ENCODE measurements around the gene EFS.
"Not testable (repeated sequence)": the region's sequence is repeated elsewhere in the genome, so short reads cannot be mapped to it uniquely, and the experiment has no call there.

Gene EFS

GRCh38 chr14:23396781-23397407 is 31.9 kb upstream of the EFS start:
- no peak for DNase-seq (ENCODE audit: extremely low spot score)
- TF ChIP-seq ARNT (IDR thresholded peaks at IDR 0.05) (no peak), FOXA1 (IDR thresholded peaks at IDR 0.05) (no peak), NFRKB (IDR thresholded peaks at IDR 0.05) (no peak), L3MBTL2 (conservative IDR thresholded peaks at IDR 0.05) (no peak), HDGF (IDR thresholded peaks at IDR 0.05; ENCODE audit: borderline replicate concordance) (no peak), BHLHE40 (IDR thresholded peaks at IDR 0.05; ENCODE audit: borderline replicate concordance) (no peak), CTBP1 (IDR thresholded peaks at IDR 0.05; ENCODE audit: borderline replicate concordance) (no peak), TARDBP (IDR thresholded peaks at IDR 0.05) (no peak), FOXM1 (IDR thresholded peaks at IDR 0.05; ENCODE audit: borderline replicate concordance) (no peak), SUZ12 (IDR thresholded peaks at IDR 0.05) (no peak), ELF4 (IDR thresholded peaks at IDR 0.05) (no peak), LEF1 (IDR thresholded peaks at IDR 0.05; ENCODE audit: borderline replicate concordance) (no peak), SP1 (IDR thresholded peaks at IDR 0.05) (no peak), PKNOX1 (IDR thresholded peaks at IDR 0.05) (no peak), FOXK2 (IDR thresholded peaks at IDR 0.05) (no peak), ZNF384 (IDR thresholded peaks at IDR 0.05) (no peak)
- ChIA-PET CTCF (no interaction called here), POLR2A (no interaction called here)

GRCh38 chr14:23396126-23396525 is 31.2 kb upstream of the EFS start:
- ChIA-PET POLR2A (no interaction called here), CTCF (no interaction called here)
- TF ChIP-seq FOXM1 (IDR thresholded peaks at IDR 0.05; ENCODE audit: borderline replicate concordance), result no peak
- DNase-seq (ENCODE audit: extremely low spot score), result no peak

GRCh38 chr14:23392613-23393012 is 27.6 kb upstream of the EFS start:
- ChIA-PET CTCF (interaction anchor here (3.9 kb wide), 1 partner anchor 13 kb away, joined by 20 read pairs; no protein-coding TSS in a partner anchor), POLR2A (no interaction called here)
- TF ChIP-seq FOXK2 (IDR thresholded peaks at IDR 0.05), result no peak
- TF ChIP-seq L3MBTL2 (conservative IDR thresholded peaks at IDR 0.05), result no peak
- no peak for TF ChIP-seq ARNT (IDR thresholded peaks at IDR 0.05)
- TF ChIP-seq FOXA1 (IDR thresholded peaks at IDR 0.05), result no peak
- no peak for TF ChIP-seq BHLHE40 (IDR thresholded peaks at IDR 0.05; ENCODE audit: borderline replicate concordance)
- no peak for TF ChIP-seq TARDBP (IDR thresholded peaks at IDR 0.05)
- no peak for TF ChIP-seq SUZ12 (IDR thresholded peaks at IDR 0.05)
- no peak for TF ChIP-seq HDGF (IDR thresholded peaks at IDR 0.05; ENCODE audit: borderline replicate concordance)
- no peak for TF ChIP-seq SP1 (IDR thresholded peaks at IDR 0.05)
- no peak for TF ChIP-seq ELF4 (IDR thresholded peaks at IDR 0.05)
- no peak for TF ChIP-seq FOXM1 (IDR thresholded peaks at IDR 0.05; ENCODE audit: borderline replicate concordance)
- TF ChIP-seq PKNOX1 (IDR thresholded peaks at IDR 0.05), result no peak
- no peak for TF ChIP-seq CTBP1 (IDR thresholded peaks at IDR 0.05; ENCODE audit: borderline replicate concordance)
- TF ChIP-seq NFRKB (IDR thresholded peaks at IDR 0.05), result no peak
- no peak for TF ChIP-seq ZNF384 (IDR thresholded peaks at IDR 0.05)
- TF ChIP-seq LEF1 (IDR thresholded peaks at IDR 0.05; ENCODE audit: borderline replicate concordance), result no peak
- DNase-seq (ENCODE audit: extremely low spot score), result no peak

- DNase-seq (ENCODE audit: extremely low spot score); POLR2A ChIA-PET: not testable (repeated sequence)
- CTCF ChIA-PET, result interaction anchor here (0.5 kb wide), 1 partner anchor 98 kb away, joined by 3 read pairs; no protein-coding TSS in a partner anchor
These were observed 24.9 kb upstream of the EFS start for GRCh38 chr14:23389871-23390270.

GRCh38 chr14:23389396-23389795 is 24.4 kb upstream of the EFS start:
- no peak for TF ChIP-seq SUZ12 (IDR thresholded peaks at IDR 0.05)
- no peak for TF ChIP-seq PKNOX1 (IDR thresholded peaks at IDR 0.05)
- TF ChIP-seq L3MBTL2 (conservative IDR thresholded peaks at IDR 0.05), result no peak
- TF ChIP-seq NFRKB (IDR thresholded peaks at IDR 0.05), result no peak
- TF ChIP-seq FOXM1 (IDR thresholded peaks at IDR 0.05; ENCODE audit: borderline replicate concordance), result no peak
- no peak for TF ChIP-seq ZNF384 (IDR thresholded peaks at IDR 0.05)
- no peak for TF ChIP-seq ARNT (IDR thresholded peaks at IDR 0.05)
- TF ChIP-seq SP1 (IDR thresholded peaks at IDR 0.05), result no peak
- no peak for TF ChIP-seq LEF1 (IDR thresholded peaks at IDR 0.05; ENCODE audit: borderline replicate concordance)
- no peak for TF ChIP-seq CTBP1 (IDR thresholded peaks at IDR 0.05; ENCODE audit: borderline replicate concordance)
- no peak for TF ChIP-seq HDGF (IDR thresholded peaks at IDR 0.05; ENCODE audit: borderline replicate concordance)
- no peak for TF ChIP-seq BHLHE40 (IDR thresholded peaks at IDR 0.05; ENCODE audit: borderline replicate concordance)
- TF ChIP-seq FOXA1 (IDR thresholded peaks at IDR 0.05), result no peak
- TF ChIP-seq ELF4 (IDR thresholded peaks at IDR 0.05), result no peak
- POLR2A ChIA-PET, result no interaction called here
- no peak for DNase-seq (ENCODE audit: extremely low spot score)
- CTCF ChIA-PET, result interaction anchor here (0.5 kb wide), 1 partner anchor 99 kb away, joined by 3 read pairs; no protein-coding TSS in a partner anchor

- ChIA-PET CTCF (interaction anchor here (1.7 kb wide), 1 partner anchor 9 kb away, joined by 6 read pairs; no protein-coding TSS in a partner anchor), POLR2A (no interaction called here)
- TF ChIP-seq NFRKB (IDR thresholded peaks at IDR 0.05), result no peak
- no peak for TF ChIP-seq SUZ12 (IDR thresholded peaks at IDR 0.05)
- no peak for TF ChIP-seq L3MBTL2 (conservative IDR thresholded peaks at IDR 0.05)
- no peak for TF ChIP-seq FOXM1 (IDR thresholded peaks at IDR 0.05; ENCODE audit: borderline replicate concordance)
- TF ChIP-seq PKNOX1 (IDR thresholded peaks at IDR 0.05), result no peak
- TF ChIP-seq FOXK2 (IDR thresholded peaks at IDR 0.05), result no peak
- TF ChIP-seq ZNF384 (IDR thresholded peaks at IDR 0.05), result no peak
- no peak for TF ChIP-seq TARDBP (IDR thresholded peaks at IDR 0.05)
- DNase-seq (ENCODE audit: extremely low spot score), result no peak
These were observed 24.0 kb upstream of the EFS start for GRCh38 chr14:23388996-23389395.
